A549 (cell line): ENCODE data around the gene CREB3L1. TPM values are rescaled to one million over a fixed set of nuclear protein-coding genes. Genes with fewer than 3 reads are reported as not detected.

Source experiments
- ATAC-seq, 2 experiments: fragments of 200-7000 bp in 1 of 2; fragments of >200 bp in 1 of 2; cut with Nextera tagmentation in 1 of 2; cut with Tn5 transposase in 1 of 2; 3 replicates each; pipeline versions ENCODE4 v1.8.0 to v1.9.1; 2018 to 2020; ENCODE audit warnings: mild to moderate bottlenecking in 1 of 2, moderate library complexity in 1 of 2
- CTCF ChIA-PET: fragments of 300-600 bp; sonication (Branson Sonifier 250); formaldehyde crosslinking; extraction: SDS; loops from one replicate; lab custom pipeline; 2021; ENCODE audit warnings: antibody characterized with exemption, inconsistent platforms; lab: Yijun Ruan, JAX
- POLR2A ChIA-PET: fragments of 350-600 bp; formaldehyde crosslinking; extraction: SDS; loops from one replicate; lab custom pipeline; 2021; ENCODE audit warnings: antibody characterized with exemption, inconsistent platforms; lab: Yijun Ruan, JAX
- DNase-seq, 2 experiments: peaks; one replicate each; pipeline versions ENCODE4 v3.0.0 to v3.0.0-alpha.2; 2011 to 2016; ENCODE audit warnings: low read depth in 1 of 2, low spot score in 1 of 2
- FAIRE-seq: peaks from 2 replicates; lab custom pipeline; 2011; peaks lifted over from hg19 to GRCh38; lab: Jason Lieb, UNC
- H3K27ac ChIP-seq, 2 experiments: fragments of >200 bp; sonication (Bioruptor Twin); formaldehyde crosslinking; 3 replicates each; pipeline ENCODE4 v1.5.1; 2016 to 2017
- H3K4me1 ChIP-seq: fragments of >200 bp; sonication (Bioruptor Twin); formaldehyde crosslinking; 3 replicates; pipeline ENCODE4 v1.6.1; 2016
- H3K4me2 ChIP-seq: fragments of >200 bp; sonication (Bioruptor Twin); formaldehyde crosslinking; 3 replicates; pipeline ENCODE4 v1.6.1; 2016
- H3K4me3 ChIP-seq: fragments of >200 bp; sonication (Bioruptor Twin); formaldehyde crosslinking; 3 replicates; pipeline ENCODE4 v1.5.1; 2016
- H3K9me3 ChIP-seq: fragments of >200 bp; sonication (Bioruptor Twin); formaldehyde crosslinking; 3 replicates; pipeline ENCODE4 v1.6.1; 2016
- BHLHE40 ChIP-seq: IDR thresholded peaks from 2 replicates; pipeline ENCODE4 v1.6.1; 2012; ENCODE audit warnings: low read depth, low read length, inconsistent platforms
- CBX8 ChIP-seq: fragments of 200-600 bp; sonication (generic); IDR thresholded peaks from 2 replicates; pipeline ENCODE4 v1.6.1; 2016
- CHD2 ChIP-seq: fragments of 150-350 bp; IDR thresholded peaks from 2 replicates; pipeline ENCODE4 v1.6.1; 2014; ENCODE audit warnings: low read length; ENCODE audit not compliant: partially characterized antibody
- EHMT2 ChIP-seq: fragments of 200-600 bp; sonication (generic); IDR thresholded peaks from 2 replicates; pipeline ENCODE4 v1.6.1; 2016; ENCODE audit warnings: antibody characterized with exemption, low read depth, mild to moderate bottlenecking, moderate library complexity
- FOSL2 ChIP-seq, 2 experiments: fragments of 450-650 bp in 1 of 2; fragments of >200 bp in 1 of 2; sonication (Bioruptor Twin) in 1 of 2; formaldehyde crosslinking; IDR thresholded peaks; 2 replicates each; pipeline versions ENCODE4 v1.5.0 to v1.6.1; 2016 to 2020; ENCODE audit warnings: mild to moderate bottlenecking in 1 of 2, moderate library complexity in 1 of 2
- HDAC2 ChIP-seq: fragments of 200-600 bp; sonication (generic); IDR thresholded peaks from 2 replicates; pipeline ENCODE4 v1.6.1; 2016
- HES2 ChIP-seq: fragments of >200 bp; sonication (Bioruptor Twin); formaldehyde crosslinking; IDR thresholded peaks from 2 replicates; pipeline ENCODE4 v1.6.1; 2016
- HOXA7 ChIP-seq: fragments of 250-450 bp; sonication (Bioruptor Pico); IDR thresholded peaks from 2 replicates; pipeline ENCODE4 v1.5.0; 2020; ENCODE audit warnings: mild to moderate bottlenecking, moderate library complexity
- HOXB5 ChIP-seq: fragments of 250-450 bp; sonication (Bioruptor Pico); IDR thresholded peaks from 2 replicates; pipeline ENCODE4 v1.5.0; 2020; ENCODE audit warnings: mild to moderate bottlenecking, moderate library complexity
- MAZ ChIP-seq: fragments of 150-350 bp; IDR thresholded peaks from 2 replicates; pipeline ENCODE4 v1.6.1; 2014; ENCODE audit warnings: antibody characterized with exemption, low read depth, low read length, borderline replicate concordance
- NFE2L2 ChIP-seq: fragments of 150-350 bp; conservative IDR thresholded peaks from 2 replicates; pipeline ENCODE4 v1.6.1; 2014; ENCODE audit warnings: low read length
- NR3C1 ChIP-seq: fragments of >200 bp; sonication (Bioruptor Twin); formaldehyde crosslinking; IDR thresholded peaks from 3 replicates; pipeline ENCODE4 v1.6.1; 2017
- PHF8 ChIP-seq: fragments of 200-600 bp; sonication (generic); IDR thresholded peaks from 2 replicates; pipeline ENCODE4 v1.6.1; 2016; ENCODE audit warnings: low read depth, mild to moderate bottlenecking, antibody characterized with exemption, moderate library complexity, borderline replicate concordance
- POLR2AphosphoS2 ChIP-seq: conservative IDR thresholded peaks from 2 replicates; pipeline ENCODE4 v1.6.1; 2012; ENCODE audit warnings: low read length, improper control_type of control experiment, inconsistent platforms
- RARB ChIP-seq: fragments of 250-450 bp; sonication (Bioruptor Pico); IDR thresholded peaks from 2 replicates; pipeline ENCODE4 v1.8.0; 2021; ENCODE audit warnings: mild to moderate bottlenecking, moderate library complexity
- ZFP36 ChIP-seq: fragments of 450-650 bp; IDR thresholded peaks from 2 replicates; pipeline ENCODE4 v1.6.1; 2014; ENCODE audit warnings: borderline replicate concordance; ENCODE audit not compliant: partially characterized antibody
- WGBS: methylation state at CpG from one replicate; pipeline ENCODE4 v1.1.6; 2017; ENCODE audit errors: missing lambda C conversion rate; 5-methylcytosine and 5-hydroxymethylcytosine counted together
- polyA plus RNA-seq, 4 experiments: library from polyadenylated mRNA; depleted of rRNA in 3 of 4; stranded (reverse); fragments of >200 nt; fragmentation: RNase III in 1 of 4; extraction: RNeasy Plus Mini Kit Qiagen cat#74134 plus additional on column Dnase treatment in 1 of 4; gene quantifications; 2 replicates in 3 of 4; 3 replicates in 1 of 4; pipeline ENCODE4 v1.2.3, GENCODE V29; 2011 to 2017
- TF ChIP-seq, protein P1 (sequence below): fragments of 150-350 bp; IDR thresholded peaks from 2 replicates; pipeline ENCODE4 v1.6.1; 2014; ENCODE audit warnings: low read depth, mild to moderate bottlenecking, low read length
- TF ChIP-seq, protein P2 (sequence below): fragments of 250-450 bp; sonication (Bioruptor Pico); IDR thresholded peaks from 2 replicates; pipeline ENCODE4 v1.5.0; 2021; ENCODE audit warnings: mild to moderate bottlenecking, moderate library complexity, borderline replicate concordance
- TF ChIP-seq, protein P3 (sequence below): fragments of 200-600 bp; sonication (generic); IDR thresholded peaks from 2 replicates; pipeline ENCODE4 v1.6.1; 2016; ENCODE audit warnings: antibody characterized with exemption, mild to moderate bottlenecking, moderate library complexity

Gene CREB3L1
- polyA plus RNA-seq, 2 of the 4 experiments (the other 2 are of a cell fraction) = 0.61 to 2.3 TPM

DNA sequence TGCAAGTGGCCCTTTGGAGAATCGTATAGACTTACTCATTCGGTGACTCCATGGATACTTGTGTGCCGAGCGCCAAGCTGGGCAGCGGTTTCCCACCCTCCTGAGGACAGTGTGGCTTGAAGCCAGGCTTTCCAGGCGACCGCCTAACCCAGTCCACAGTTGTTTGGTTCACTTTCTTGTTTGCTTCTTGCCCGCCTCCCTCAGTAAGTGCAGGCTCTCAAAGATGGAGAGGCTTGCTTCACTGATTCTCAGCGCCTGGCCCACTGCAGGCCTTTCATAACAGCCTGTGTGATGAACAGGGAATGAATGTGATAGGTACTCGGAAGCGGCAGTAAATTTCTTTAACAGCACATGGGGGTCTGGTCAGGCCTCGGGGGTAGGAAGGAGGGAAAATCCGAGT, 92.8 kb downstream of the CREB3L1 start:
- DNase-seq = no peak
- ATAC-seq = no peak
- POLR2A ChIA-PET = no interaction called here
- no peak for TF ChIP-seq ZFP36
- TF ChIP-seq, protein P1, sequence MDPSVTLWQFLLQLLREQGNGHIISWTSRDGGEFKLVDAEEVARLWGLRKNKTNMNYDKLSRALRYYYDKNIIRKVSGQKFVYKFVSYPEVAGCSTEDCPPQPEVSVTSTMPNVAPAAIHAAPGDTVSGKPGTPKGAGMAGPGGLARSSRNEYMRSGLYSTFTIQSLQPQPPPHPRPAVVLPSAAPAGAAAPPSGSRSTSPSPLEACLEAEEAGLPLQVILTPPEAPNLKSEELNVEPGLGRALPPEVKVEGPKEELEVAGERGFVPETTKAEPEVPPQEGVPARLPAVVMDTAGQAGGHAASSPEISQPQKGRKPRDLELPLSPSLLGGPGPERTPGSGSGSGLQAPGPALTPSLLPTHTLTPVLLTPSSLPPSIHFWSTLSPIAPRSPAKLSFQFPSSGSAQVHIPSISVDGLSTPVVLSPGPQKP = no peak
- no peak for TF ChIP-seq CBX8
- no peak for TF ChIP-seq HOXB5
- no peak for TF ChIP-seq HES2
- TF ChIP-seq RARB (CRISPR knock-in tag) = no peak
- TF ChIP-seq CHD2 = no peak
- TF ChIP-seq HDAC2 = no peak
- TF ChIP-seq BHLHE40 = no peak
- no peak for TF ChIP-seq HOXA7 (CRISPR knock-in tag)
- no peak for TF ChIP-seq POLR2AphosphoS2
- no peak for TF ChIP-seq MAZ
- TF ChIP-seq PHF8 = no peak
- no peak for TF ChIP-seq NR3C1
- TF ChIP-seq, protein P2, sequence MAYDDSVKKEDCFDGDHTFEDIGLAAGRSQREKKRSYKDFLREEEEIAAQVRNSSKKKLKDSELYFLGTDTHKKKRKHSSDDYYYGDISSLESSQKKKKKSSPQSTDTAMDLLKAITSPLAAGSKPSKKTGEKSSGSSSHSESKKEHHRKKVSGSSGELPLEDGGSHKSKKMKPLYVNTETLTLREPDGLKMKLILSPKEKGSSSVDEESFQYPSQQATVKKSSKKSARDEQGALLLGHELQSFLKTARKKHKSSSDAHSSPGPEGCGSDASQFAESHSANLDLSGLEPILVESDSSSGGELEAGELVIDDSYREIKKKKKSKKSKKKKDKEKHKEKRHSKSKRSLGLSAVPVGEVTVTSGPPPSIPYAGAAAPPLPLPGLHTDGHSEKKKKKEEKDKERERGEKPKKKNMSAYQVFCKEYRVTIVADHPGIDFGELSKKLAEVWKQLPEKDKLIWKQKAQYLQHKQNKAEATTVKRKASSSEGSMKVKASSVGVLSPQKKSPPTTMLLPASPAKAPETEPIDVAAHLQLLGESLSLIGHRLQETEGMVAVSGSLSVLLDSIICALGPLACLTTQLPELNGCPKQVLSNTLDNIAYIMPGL = no peak
- no peak for TF ChIP-seq FOSL2 (IDR thresholded peaks at IDR 0.05)
- no peak for TF ChIP-seq FOSL2 (CRISPR knock-in tag; IDR thresholded peaks at IDR 0.05)
- TF ChIP-seq NFE2L2 = no peak
- no peak for TF ChIP-seq EHMT2
- TF ChIP-seq, protein P3, sequence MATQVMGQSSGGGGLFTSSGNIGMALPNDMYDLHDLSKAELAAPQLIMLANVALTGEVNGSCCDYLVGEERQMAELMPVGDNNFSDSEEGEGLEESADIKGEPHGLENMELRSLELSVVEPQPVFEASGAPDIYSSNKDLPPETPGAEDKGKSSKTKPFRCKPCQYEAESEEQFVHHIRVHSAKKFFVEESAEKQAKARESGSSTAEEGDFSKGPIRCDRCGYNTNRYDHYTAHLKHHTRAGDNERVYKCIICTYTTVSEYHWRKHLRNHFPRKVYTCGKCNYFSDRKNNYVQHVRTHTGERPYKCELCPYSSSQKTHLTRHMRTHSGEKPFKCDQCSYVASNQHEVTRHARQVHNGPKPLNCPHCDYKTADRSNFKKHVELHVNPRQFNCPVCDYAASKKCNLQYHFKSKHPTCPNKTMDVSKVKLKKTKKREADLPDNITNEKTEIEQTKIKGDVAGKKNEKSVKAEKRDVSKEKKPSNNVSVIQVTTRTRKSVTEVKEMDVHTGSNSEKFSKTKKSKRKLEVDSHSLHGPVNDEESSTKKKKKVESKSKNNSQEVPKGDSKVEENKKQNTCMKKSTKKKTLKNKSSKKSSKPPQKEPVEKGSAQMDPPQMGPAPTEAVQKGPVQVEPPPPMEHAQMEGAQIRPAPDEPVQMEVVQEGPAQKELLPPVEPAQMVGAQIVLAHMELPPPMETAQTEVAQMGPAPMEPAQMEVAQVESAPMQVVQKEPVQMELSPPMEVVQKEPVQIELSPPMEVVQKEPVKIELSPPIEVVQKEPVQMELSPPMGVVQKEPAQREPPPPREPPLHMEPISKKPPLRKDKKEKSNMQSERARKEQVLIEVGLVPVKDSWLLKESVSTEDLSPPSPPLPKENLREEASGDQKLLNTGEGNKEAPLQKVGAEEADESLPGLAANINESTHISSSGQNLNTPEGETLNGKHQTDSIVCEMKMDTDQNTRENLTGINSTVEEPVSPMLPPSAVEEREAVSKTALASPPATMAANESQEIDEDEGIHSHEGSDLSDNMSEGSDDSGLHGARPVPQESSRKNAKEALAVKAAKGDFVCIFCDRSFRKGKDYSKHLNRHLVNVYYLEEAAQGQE = no peak
- TF ChIP-seq, all 56 proteins: peak for 0
- Histone ChIP-seq H3K4me2 (no peak overlapping the region), H3K27ac (no peak overlapping the region), H3K4me1 (no peaks in the 10 kb centered on the region; the same call in 2 of the 3 replicates), H3K9me3 (no peaks in the 10 kb centered on the region), H3K4me3 (no peak overlapping the region)
- 90% methylated on average over 13 of the region's 13 CpGs for WGBS
- no peak for FAIRE-seq
- CTCF ChIA-PET = interaction anchor here (0.7 to 19.6 kb wide), 7 partner anchors 8 to 129 kb away, joined by 3 to 325 read pairs (median 17); partner anchors contain the start of genes CHRM4 and DGKZ

Other genes with a start within 250 kb of the CREB3L1 start
- 29.8 and 31.9 TPM in 2 replicates for gene PHF21A, start 156.2 kb upstream of the CREB3L1 start, polyA plus RNA-seq (2011; rRNA removed)
- 16.4 to 21.0 TPM (median 20.0 TPM) in 3 replicates for gene PHF21A, start 156.2 kb upstream of the CREB3L1 start, polyA plus RNA-seq (2017; fragmentation: RNase III; extraction: RNeasy Plus Mini Kit Qiagen cat#74134 plus additional on column Dnase treatment)
- gene DGKZ, start 69.8 kb downstream of the CREB3L1 start, polyA plus RNA-seq (2011; rRNA removed) = 12.8 and 14.5 TPM in 2 replicates
- 28.4 to 30.7 TPM (median 28.4 TPM) in 3 replicates for gene DGKZ, start 69.8 kb downstream of the CREB3L1 start, polyA plus RNA-seq (2017; fragmentation: RNase III; extraction: RNeasy Plus Mini Kit Qiagen cat#74134 plus additional on column Dnase treatment)
- gene MDK, start 104.0 kb downstream of the CREB3L1 start, polyA plus RNA-seq (2011; rRNA removed) = 18.3 and 18.4 TPM in 2 replicates
- gene MDK, start 104.0 kb downstream of the CREB3L1 start, polyA plus RNA-seq (2017; fragmentation: RNase III; extraction: RNeasy Plus Mini Kit Qiagen cat#74134 plus additional on column Dnase treatment) = 12.8 to 15.1 TPM (median 13.6 TPM) in 3 replicates
- gene CHRM4, start 114.1 kb downstream of the CREB3L1 start, polyA plus RNA-seq (2011; rRNA removed) = 0.17 and 0.22 TPM in 2 replicates
- gene CHRM4, start 114.1 kb downstream of the CREB3L1 start, polyA plus RNA-seq (2017; fragmentation: RNase III; extraction: RNeasy Plus Mini Kit Qiagen cat#74134 plus additional on column Dnase treatment) = 0.28 to 0.38 TPM (median 0.29 TPM) in 3 replicates